ENCODE results near the gene SUDS3. TPM values are rescaled to one million over a fixed set of nuclear protein-coding genes. Genes with fewer than 3 reads are reported as not detected.
"Not testable (repeated sequence)": the region's sequence is repeated elsewhere in the genome, so short reads cannot be mapped to it uniquely, and the experiment has no call there.

Gene SUDS3
- total and polyA plus RNA-seq, 4 experiments from 2014 or later: 14.4 to 35.0 (median 28.7) TPM

DNA sequence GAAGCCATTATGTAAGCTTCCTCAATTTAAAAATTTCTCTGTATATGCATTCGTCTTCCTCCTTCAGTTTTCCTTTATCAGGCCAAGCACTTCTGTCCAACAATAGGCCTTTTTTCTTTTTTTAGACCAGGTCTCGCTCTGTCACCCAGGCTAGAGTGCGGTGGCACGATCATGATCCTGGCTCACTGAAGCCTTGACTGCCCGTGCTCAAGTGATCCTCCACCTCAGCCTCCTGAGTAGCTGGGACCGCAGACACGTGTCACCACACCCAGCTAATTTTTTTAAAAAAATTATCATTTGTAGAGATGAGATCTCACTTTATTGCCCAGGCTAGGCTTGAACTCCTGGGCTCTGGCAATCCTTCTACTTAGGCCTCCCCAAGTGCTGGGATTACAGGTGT lies 29.5 kb upstream of the SUDS3 start:
- Mint-ChIP-seq H3K9me3 (peaks cover 0 to 1% (median 0%) of the 10 kb centered on the region in 8 donors), H3K27me3 (no peaks in the 10 kb centered on the region), H3K27ac (peak overlapping the region in 4 of 7 donors; percentile 17 to 92 (median 33)), H3K36me3 (peaks cover 0 to 6% of the 10 kb centered on the region in 2 donors), H3K4me1 (peaks cover 33 to 49% (median 41%) of the 10 kb centered on the region in 4 donors), H3K4me3 (peak overlapping the region in 2 of 8 donors; percentile 3 to 24)
- no peak for DNase-seq
- POLR2A ChIA-PET (ENCODE audit: partially characterized antibody): interaction anchor here (1.1 kb wide), 1 partner anchor 12 kb away, joined by 3 read pairs; no protein-coding TSS in a partner anchor
- no peaks in the 10 kb centered on the region for H3K36me3 ChIP-seq (ENCODE audit: insufficient read depth, low read length)
- H3K9me3 ChIP-seq (ENCODE audit: control insufficient read depth in 1 of 2, low read length in 2 of 2): no peaks in the 10 kb centered on the region
- CTCF ChIA-PET (ENCODE audit: partially characterized antibody): interaction anchor here (1.8 to 3.8 kb wide), 2 partner anchors 9 to 30 kb away, joined by 7 to 23 read pairs; partner anchors contain the start of gene SUDS3
- H3K4me3 ChIP-seq (ENCODE audit: low read length in 2 of 2): no peak overlapping the region
- no peak overlapping the region for H3K27ac ChIP-seq (ENCODE audit: low read depth, low read length)
- peaks cover 22% of the 10 kb centered on the region for H3K4me1 ChIP-seq (ENCODE audit: insufficient read depth, low read length)
- H3K27me3 ChIP-seq (ENCODE audit: insufficient read depth, low read length): no peaks in the 10 kb centered on the region
- intact Hi-C loops (cut with micrococcal nuclease): no loop called here

GRCh38 chr12:118347916-118348315 lies 28.4 kb upstream of the SUDS3 start:
- Mint-ChIP-seq H3K27me3 (no peaks in the 10 kb centered on the region), H3K4me1 (peaks cover 31 to 48% (median 39%) of the 10 kb centered on the region in 4 donors), H3K4me3 (no peak overlapping the region)

GRCh38 chr12:118350908-118351559 lies 25.3 kb upstream of the SUDS3 start:
- no peak overlapping the region for H3K4me3 ChIP-seq (ENCODE audit: low read length in 2 of 2)
- intact Hi-C loops (cut with micrococcal nuclease): no loop called here

More at GRCh38 chr12:118347916-118348315, 28.4 kb upstream of the SUDS3 start:
- POLR2A ChIA-PET (ENCODE audit: partially characterized antibody): no interaction called here
- H3K4me1 ChIP-seq (ENCODE audit: insufficient read depth, low read length): peaks cover 22% of the 10 kb centered on the region
- no peaks in the 10 kb centered on the region for H3K27me3 ChIP-seq (ENCODE audit: insufficient read depth, low read length)
- DNase-seq: no peak
- no peaks in the 10 kb centered on the region for H3K36me3 ChIP-seq (ENCODE audit: insufficient read depth, low read length)
- H3K4me3 ChIP-seq (ENCODE audit: low read length in 2 of 2): no peak overlapping the region
- CTCF ChIA-PET (ENCODE audit: partially characterized antibody): interaction anchor here (0.7 to 3.8 kb wide), 3 partner anchors 8 to 29 kb away, joined by 3 to 23 read pairs (median 7); partner anchors contain the start of gene SUDS3
- Mint-ChIP-seq H3K9me3 (peaks cover 0 to 1% (median 0%) of the 10 kb centered on the region in 8 donors), H3K27ac (peak overlapping the region in 5 of 7 donors; percentile 20 to 44 (median 26)), H3K36me3 (peaks cover under 1 to 6% of the 10 kb centered on the region in 2 donors)
- H3K9me3 ChIP-seq (ENCODE audit: control insufficient read depth in 1 of 2, low read length in 2 of 2): no peaks in the 10 kb centered on the region
- H3K27ac ChIP-seq (ENCODE audit: low read depth, low read length): no peak overlapping the region
- intact Hi-C loops (cut with micrococcal nuclease): no loop called here

GRCh38 chr12:118353721-118354120 lies 22.6 kb upstream of the SUDS3 start:
- no peaks in the 10 kb centered on the region for H3K36me3 ChIP-seq (ENCODE audit: insufficient read depth, low read length)
- H3K9me3 ChIP-seq (ENCODE audit: control insufficient read depth in 1 of 2, low read length in 2 of 2): no peaks in the 10 kb centered on the region
- no peak for DNase-seq
- peak overlapping the region in 1 of 8 donors; percentile 9 for H3K4me3 Mint-ChIP-seq
- H3K4me3 ChIP-seq (ENCODE audit: low read length in 2 of 2): no peak overlapping the region
- no peaks in the 10 kb centered on the region for H3K9me3 Mint-ChIP-seq
- no peak overlapping the region for H3K27ac ChIP-seq (ENCODE audit: low read depth, low read length)
- ChIA-PET CTCF (ENCODE audit: partially characterized antibody) (interaction anchor here (1.5 kb wide), 1 partner anchor 22 kb away, joined by 6 read pairs; no protein-coding TSS in a partner anchor), POLR2A (ENCODE audit: partially characterized antibody) (interaction anchor here (1.3 kb wide), 1 partner anchor 13 kb away, joined by 3 read pairs; no protein-coding TSS in a partner anchor)
- intact Hi-C loops (cut with micrococcal nuclease): no loop called here
- H3K4me1 Mint-ChIP-seq: peaks cover 31 to 61% (median 48%) of the 10 kb centered on the region in 4 donors
- H3K27ac Mint-ChIP-seq: peak overlapping the region in 3 of 7 donors; percentile 0 to 9 (median 6)
- no peaks in the 10 kb centered on the region for H3K27me3 ChIP-seq (ENCODE audit: insufficient read depth, low read length)
- peaks cover 34% of the 10 kb centered on the region for H3K4me1 ChIP-seq (ENCODE audit: insufficient read depth, low read length)
- peaks cover 3 to 22% of the 10 kb centered on the region in 2 donors for H3K36me3 Mint-ChIP-seq
- no peaks in the 10 kb centered on the region for H3K27me3 Mint-ChIP-seq

More at GRCh38 chr12:118350908-118351559, 25.3 kb upstream of the SUDS3 start:
- Mint-ChIP-seq H3K27me3 (no peaks in the 10 kb centered on the region), H3K36me3 (peaks cover 8 to 22% of the 10 kb centered on the region in 2 donors), H3K9me3 (peaks cover 0 to 1% (median 0%) of the 10 kb centered on the region in 8 donors), H3K4me3 (no peak overlapping the region), H3K4me1 (peaks cover 36 to 59% (median 45%) of the 10 kb centered on the region in 4 donors), H3K27ac (no peak overlapping the region)
- CTCF ChIA-PET (ENCODE audit: partially characterized antibody): interaction anchor here (0.7 to 1.9 kb wide), 3 partner anchors 8 to 504 kb away, joined by 3 to 6 read pairs (median 3); partner anchors contain the start of gene SUDS3
- POLR2A ChIA-PET (ENCODE audit: partially characterized antibody): no interaction called here
- Histone ChIP-seq H3K27ac (ENCODE audit: low read depth, low read length) (no peak overlapping the region), H3K4me1 (ENCODE audit: insufficient read depth, low read length) (peaks cover 28% of the 10 kb centered on the region), H3K36me3 (ENCODE audit: insufficient read depth, low read length) (no peaks in the 10 kb centered on the region), H3K9me3 (ENCODE audit: control insufficient read depth in 1 of 2, low read length in 2 of 2) (no peaks in the 10 kb centered on the region), H3K27me3 (ENCODE audit: insufficient read depth, low read length) (no peaks in the 10 kb centered on the region)
- no peak for DNase-seq

GRCh38 chr12:118354503-118354902 lies 21.9 kb upstream of the SUDS3 start:
- H3K36me3 Mint-ChIP-seq: peaks cover 3 to 22% of the 10 kb centered on the region in 2 donors
- H3K4me3 ChIP-seq (ENCODE audit: low read length in 2 of 2); H3K27me3 Mint-ChIP-seq; H3K36me3 ChIP-seq (ENCODE audit: insufficient read depth, low read length); intact Hi-C loops (cut with micrococcal nuclease); H3K27me3 ChIP-seq (ENCODE audit: insufficient read depth, low read length); DNase-seq; H3K9me3 ChIP-seq (ENCODE audit: control insufficient read depth in 1 of 2, low read length in 2 of 2); H3K9me3 Mint-ChIP-seq; H3K4me3 Mint-ChIP-seq; H3K27ac ChIP-seq (ENCODE audit: low read depth, low read length): not testable (repeated sequence)
- H3K27ac Mint-ChIP-seq: peak overlapping the region in 1 of 7 donors; percentile 6
- H3K4me1 ChIP-seq (ENCODE audit: insufficient read depth, low read length): peaks cover 36% of the 10 kb centered on the region
- ChIA-PET POLR2A (ENCODE audit: partially characterized antibody) (interaction anchor here (1.3 kb wide), 1 partner anchor 14 kb away, joined by 3 read pairs; no protein-coding TSS in a partner anchor), CTCF (ENCODE audit: partially characterized antibody) (interaction anchor here (7.3 kb wide), 1 partner anchor 22 kb away, joined by 119 read pairs; the partner anchor contains the start of gene SUDS3)
- peaks cover 30 to 69% (median 51%) of the 10 kb centered on the region in 4 donors for H3K4me1 Mint-ChIP-seq

GRCh38 chr12:118354903-118355302 lies 21.5 kb upstream of the SUDS3 start:
- POLR2A ChIA-PET (ENCODE audit: partially characterized antibody): no interaction called here
- Mint-ChIP-seq H3K4me3 (peak overlapping the region in 1 of 8 donors; percentile 41), H3K4me1 (peaks cover 34 to 72% (median 55%) of the 10 kb centered on the region in 4 donors)

GRCh38 chr12:118355843-118356242 lies 20.5 kb upstream of the SUDS3 start:
- no peak overlapping the region for H3K4me3 ChIP-seq (ENCODE audit: low read length in 2 of 2)
- ChIA-PET CTCF (ENCODE audit: partially characterized antibody) (interaction anchor here (0.8 to 7.3 kb wide), 3 partner anchors 9 to 23 kb away, joined by 3 to 119 read pairs (median 7); partner anchors contain the start of gene SUDS3), POLR2A (ENCODE audit: partially characterized antibody) (interaction anchor here (4.8 kb wide), 1 partner anchor 21 kb away, joined by 61 read pairs; the partner anchor contains the start of gene SUDS3)
- DNase-seq: no peak
- peak overlapping the region in 2 of 8 donors; percentile 8 to 31 for H3K4me3 Mint-ChIP-seq
- H3K9me3 ChIP-seq (ENCODE audit: control insufficient read depth in 1 of 2, low read length in 2 of 2): no peaks in the 10 kb centered on the region
- peak overlapping the region in 1 of 7 donors; percentile 29 for H3K27ac Mint-ChIP-seq
- H3K4me1 ChIP-seq (ENCODE audit: insufficient read depth, low read length): peaks cover 41% of the 10 kb centered on the region
- no peaks in the 10 kb centered on the region for H3K36me3 ChIP-seq (ENCODE audit: insufficient read depth, low read length)
- intact Hi-C loops (cut with micrococcal nuclease): loop anchor here (5.0 kb wide), 3 partner anchors 39 to 174 kb away; no protein-coding TSS in a partner anchor
- no peaks in the 10 kb centered on the region for H3K27me3 ChIP-seq (ENCODE audit: insufficient read depth, low read length)
- H3K36me3 Mint-ChIP-seq: peaks cover 5 to 22% of the 10 kb centered on the region in 2 donors
- peaks cover 32 to 67% (median 51%) of the 10 kb centered on the region in 4 donors for H3K4me1 Mint-ChIP-seq
- no peaks in the 10 kb centered on the region for H3K27me3 Mint-ChIP-seq
- H3K9me3 Mint-ChIP-seq: no peaks in the 10 kb centered on the region
- no peak overlapping the region for H3K27ac ChIP-seq (ENCODE audit: low read depth, low read length)

More at GRCh38 chr12:118354903-118355302, 21.5 kb upstream of the SUDS3 start:
- peaks cover 40% of the 10 kb centered on the region for H3K4me1 ChIP-seq (ENCODE audit: insufficient read depth, low read length)
- H3K27ac ChIP-seq (ENCODE audit: low read depth, low read length): no peak overlapping the region
- no peak overlapping the region for H3K4me3 ChIP-seq (ENCODE audit: low read length in 2 of 2)
- no peak for DNase-seq
- peaks cover 5 to 22% of the 10 kb centered on the region in 2 donors for H3K36me3 Mint-ChIP-seq
- CTCF ChIA-PET (ENCODE audit: partially characterized antibody): interaction anchor here (1.5 to 7.3 kb wide), 2 partner anchors 8 to 22 kb away, joined by 7 to 119 read pairs; partner anchors contain the start of gene SUDS3
- H3K9me3 Mint-ChIP-seq: no peaks in the 10 kb centered on the region
- intact Hi-C loops (cut with micrococcal nuclease): loop anchor here (5.0 kb wide), 3 partner anchors 38 to 173 kb away; no protein-coding TSS in a partner anchor
- no peaks in the 10 kb centered on the region for H3K9me3 ChIP-seq (ENCODE audit: control insufficient read depth in 1 of 2, low read length in 2 of 2)
- H3K27ac Mint-ChIP-seq: peak overlapping the region in 1 of 7 donors; percentile 6
- no peaks in the 10 kb centered on the region for H3K36me3 ChIP-seq (ENCODE audit: insufficient read depth, low read length)
- H3K27me3 Mint-ChIP-seq: no peaks in the 10 kb centered on the region
- no peaks in the 10 kb centered on the region for H3K27me3 ChIP-seq (ENCODE audit: insufficient read depth, low read length)

Data from CD4-positive, alpha-beta memory T cell (primary cell).